Stimulated activated CD4-positive, alpha-beta T cell treated with anti-CD3 and anti-CD28 coated beads, Interleukin-1b, Interleukin-23, amount 100 ng/mL, for 4 hours (primary cell): ENCODE results near the gene OR51S1.
"Not testable (repeated sequence)": the region's sequence is repeated elsewhere in the genome, so short reads cannot be mapped to it uniquely, and the experiment has no call there.

Experiments used
- DNase-seq, 2 donors: peaks; one replicate each; pipeline ENCODE4 v3.0.0-alpha.2; 2020; ENCODE audit warnings: low read depth in 2 of 2

OR51S1 gene

DNA sequence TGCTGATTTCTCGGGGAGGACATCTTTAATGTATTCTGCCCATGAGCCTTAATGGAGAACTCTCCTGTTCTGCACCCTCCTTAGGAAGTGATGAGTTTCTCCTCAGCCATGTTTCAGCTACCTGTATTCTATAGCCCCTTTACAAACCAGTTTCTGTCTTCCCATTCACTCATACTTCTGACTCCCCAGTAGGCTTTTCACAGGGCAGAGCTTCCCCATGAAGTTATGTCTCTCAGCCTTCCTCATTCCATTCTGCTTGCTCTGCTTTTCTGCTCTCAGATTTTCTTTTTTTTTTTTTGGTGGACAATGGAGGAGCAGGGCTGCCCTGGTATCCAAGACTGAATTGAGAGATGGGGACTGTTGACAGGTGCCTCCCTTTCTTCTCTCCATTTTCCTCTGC, 40.5 kb downstream of the OR51S1 start:
- DNase-seq, result no peak

DNA sequence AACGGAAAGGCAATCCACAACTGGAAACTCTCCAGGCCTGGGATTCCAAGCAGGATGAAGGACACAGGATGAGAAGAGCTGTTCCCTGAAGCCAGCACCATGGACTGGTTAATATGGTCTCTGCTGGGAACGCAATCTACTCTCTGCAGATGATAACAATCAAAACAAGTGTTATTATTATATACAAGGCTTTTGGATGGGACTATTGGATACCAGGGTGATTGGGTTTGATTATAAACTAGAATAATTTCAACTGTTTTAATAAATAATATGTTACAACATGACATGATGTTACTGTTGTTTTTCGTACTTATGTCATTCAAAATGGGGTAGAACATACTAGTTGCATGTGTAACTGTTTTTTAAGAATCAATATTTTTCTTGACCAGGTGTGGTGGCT, 44.7 kb downstream of the OR51S1 start, which contains the start of gene OR52R1:
Gene OR52R1 (minus strand): TSS at position 101 of the 400 bp plus-strand sequence. CDS start 0 bp downstream, at position 101.
- DNase-seq, result no peak

DNA sequence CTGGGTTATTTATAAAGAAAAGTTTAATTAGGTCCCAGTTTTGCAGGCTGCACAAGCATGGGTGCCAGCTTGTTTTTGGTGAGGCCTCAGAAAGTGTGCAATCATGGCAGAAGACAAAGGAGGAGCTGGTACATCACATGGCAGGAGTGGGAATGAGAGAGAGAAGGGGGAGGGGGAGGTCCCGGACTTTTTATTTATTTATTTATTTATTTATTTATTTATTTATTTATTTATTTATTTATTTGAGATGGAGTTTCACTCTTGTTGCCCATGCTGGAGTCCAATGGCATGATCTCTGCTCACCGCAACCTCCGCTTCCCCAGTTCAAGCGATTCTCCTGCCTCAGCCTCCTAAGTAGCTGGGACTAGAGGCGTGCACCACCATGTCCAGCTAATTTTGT, 47.7 kb downstream of the OR51S1 start:
- DNase-seq, result not testable (repeated sequence)

DNA sequence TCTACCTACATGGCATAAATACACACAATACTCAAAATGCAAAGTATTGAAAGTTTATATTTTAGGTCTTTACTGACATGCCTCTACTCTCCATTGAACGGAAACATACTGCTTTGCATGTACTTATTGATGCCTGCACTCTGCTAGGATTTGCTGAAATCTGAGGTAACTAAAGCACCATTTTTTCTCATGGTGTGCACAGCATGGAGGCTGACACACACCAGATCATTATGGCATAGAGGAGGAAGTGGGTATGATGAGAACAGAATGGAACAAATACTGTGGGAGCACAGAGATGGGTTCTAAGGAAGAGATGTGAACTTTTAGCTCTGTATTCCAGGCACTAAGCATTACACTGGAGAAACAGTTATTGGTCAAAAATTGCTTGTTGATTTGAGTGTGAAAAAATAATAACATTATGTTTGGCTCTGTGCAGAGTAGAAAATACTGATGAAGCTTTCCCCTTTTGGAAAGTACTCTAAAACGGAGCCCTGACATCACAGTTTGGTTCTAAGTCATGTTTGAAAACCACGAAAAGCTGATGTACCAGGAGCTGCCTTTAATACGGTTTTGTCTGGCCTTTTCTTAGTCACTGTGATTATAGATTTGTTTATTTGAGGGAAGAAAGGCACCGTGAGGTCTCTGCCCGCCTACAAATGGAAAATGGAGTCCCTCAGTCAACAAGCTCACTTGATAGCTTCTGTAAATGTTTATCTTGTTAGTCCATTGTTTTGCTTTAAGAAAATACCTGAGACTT, 50.4 kb downstream of the OR51S1 start:
- no peak for DNase-seq
